GM19463 (cell line): Measurements from ENCODE around the gene PTPMT1.
"Not testable (repeated sequence)": the region's sequence is repeated elsewhere in the genome, so short reads cannot be mapped to it uniquely, and the experiment has no call there.

ENCODE experiments used
- ATAC-seq: cut with Tn5 transposase; IDR thresholded peaks from one replicate; pipeline ENCODE4 v1.9.1; 2021; ENCODE audit warnings: mild to moderate bottlenecking, moderate library complexity; ENCODE audit not compliant: unreplicated experiment

PTPMT1 gene

GRCh38 chr11:47545298-47545697 lies 20.1 kb upstream of the PTPMT1 start:
- no peak for ATAC-seq

GRCh38 chr11:47546274-47546673 lies 19.1 kb upstream of the PTPMT1 start:
- ATAC-seq = not testable (repeated sequence)

- ATAC-seq = no peak
Observed at GRCh38 chr11:47550288-47551047, 14.9 kb upstream of the PTPMT1 start.

GRCh38 chr11:47551086-47551485 lies 14.3 kb upstream of the PTPMT1 start:
- no peak for ATAC-seq

- no peak for ATAC-seq
Observed at GRCh38 chr11:47552056-47552565, 13.3 kb upstream of the PTPMT1 start.

- ATAC-seq = peak; percentile 91
Observed at GRCh38 chr11:47552566-47553405, 12.6 kb upstream of the PTPMT1 start, which contains the start of gene CELF1. TSS of gene CELF1 (minus strand) at chr11:47553132. CDS start at chr11:47499523, 53,609 bp downstream.

GRCh38 chr11:47553406-47553743 lies 12.0 kb upstream of the PTPMT1 start:
- peak; percentile 26 for ATAC-seq

GRCh38 chr11:47557004-47557403 lies 8.4 kb upstream of the PTPMT1 start:
- ATAC-seq = not testable (repeated sequence)

GRCh38 chr11:47558695-47559094 lies 6.7 kb upstream of the PTPMT1 start:
- ATAC-seq = no peak

- no peak for ATAC-seq
Observed at GRCh38 chr11:47560426-47560825, 5.0 kb upstream of the PTPMT1 start.

GRCh38 chr11:47562393-47562792 lies 3.0 kb upstream of the PTPMT1 start:
- ATAC-seq = not testable (repeated sequence)

GRCh38 chr11:47564366-47564765 lies 1.0 kb upstream of the PTPMT1 start:
- not testable (repeated sequence) for ATAC-seq

GRCh38 chr11:47564933-47565339 lies 463 bp upstream of the PTPMT1 start:
- no peak for ATAC-seq

- ATAC-seq = no peak
Observed at GRCh38 chr11:47566149-47566698, 825 bp downstream of the PTPMT1 start.

GRCh38 chr11:47569646-47570045 lies 4.2 kb downstream of the PTPMT1 start:
- ATAC-seq = no peak

- ATAC-seq = no peak
Observed at GRCh38 chr11:47570651-47571356, 5.4 kb downstream of the PTPMT1 start.

GRCh38 chr11:47571357-47571729 lies 5.9 kb downstream of the PTPMT1 start:
- no peak for ATAC-seq

GRCh38 chr11:47571895-47572294 lies 6.5 kb downstream of the PTPMT1 start:
- ATAC-seq = no peak

- ATAC-seq = no peak
Observed at GRCh38 chr11:47572715-47573255, 7.4 kb downstream of the PTPMT1 start.

- no peak for ATAC-seq
Observed at GRCh38 chr11:47573321-47573720, 7.9 kb downstream of the PTPMT1 start.
